Measurements from ENCODE around the gene POLN. TPM values are rescaled to one million over a fixed set of nuclear protein-coding genes. Genes with fewer than 3 reads are reported as not detected.

POLN gene
- total RNA-seq, 1 experiment from 2014 or later = 2.4 TPM

GRCh38 chr4:2194496-2194895 lies 47.4 kb downstream of the POLN start:
- DNase-seq = no peak
- H3K36me3 ChIP-seq (replicated peaks; ENCODE audit: control insufficient read depth, insufficient read depth, low read length) = no peaks in the 10 kb centered on the region
- H3K4me3 ChIP-seq (ENCODE audit: insufficient read depth, low read depth, low read length) = no peak overlapping the region
- H3K27me3 ChIP-seq (ENCODE audit: control insufficient read depth, insufficient read depth, low read length) = no peaks in the 10 kb centered on the region

GRCh38 chr4:2193326-2193725 lies 48.6 kb downstream of the POLN start:
- Histone ChIP-seq H3K27me3 (ENCODE audit: control insufficient read depth, insufficient read depth, low read length) (no peaks in the 10 kb centered on the region), H3K4me3 (ENCODE audit: insufficient read depth, low read depth, low read length) (no peak overlapping the region), H3K36me3 (replicated peaks; ENCODE audit: control insufficient read depth, insufficient read depth, low read length) (no peaks in the 10 kb centered on the region)
- DNase-seq = no peak

- Histone ChIP-seq H3K4me3 (ENCODE audit: insufficient read depth, low read depth, low read length) (no peak overlapping the region), H3K27me3 (ENCODE audit: control insufficient read depth, insufficient read depth, low read length) (no peaks in the 10 kb centered on the region), H3K36me3 (replicated peaks; ENCODE audit: control insufficient read depth, insufficient read depth, low read length) (no peaks in the 10 kb centered on the region)
- DNase-seq = no peak
Measured at GRCh38 chr4:2186865-2187172, 55.1 kb downstream of the POLN start.

- Histone ChIP-seq H3K36me3 (replicated peaks; ENCODE audit: control insufficient read depth, insufficient read depth, low read length) (no peaks in the 10 kb centered on the region), H3K4me3 (ENCODE audit: insufficient read depth, low read depth, low read length) (no peak overlapping the region), H3K27me3 (ENCODE audit: control insufficient read depth, insufficient read depth, low read length) (no peaks in the 10 kb centered on the region)
- DNase-seq = peak; percentile 76
Measured at GRCh38 chr4:2186133-2186864, 55.6 kb downstream of the POLN start.

GRCh38 chr4:2183394-2183793 lies 58.5 kb downstream of the POLN start:
- H3K4me3 ChIP-seq (ENCODE audit: insufficient read depth, low read depth, low read length) = no peak overlapping the region
- H3K27me3 ChIP-seq (ENCODE audit: control insufficient read depth, insufficient read depth, low read length) = no peaks in the 10 kb centered on the region
- no peaks in the 10 kb centered on the region for H3K36me3 ChIP-seq (replicated peaks; ENCODE audit: control insufficient read depth, insufficient read depth, low read length)
- no peak for DNase-seq

GRCh38 chr4:2182994-2183393 lies 58.9 kb downstream of the POLN start:
- no peak for DNase-seq
- Histone ChIP-seq H3K27me3 (ENCODE audit: control insufficient read depth, insufficient read depth, low read length) (no peaks in the 10 kb centered on the region), H3K36me3 (replicated peaks; ENCODE audit: control insufficient read depth, insufficient read depth, low read length) (no peaks in the 10 kb centered on the region), H3K4me3 (ENCODE audit: insufficient read depth, low read depth, low read length) (no peak overlapping the region)

GRCh38 chr4:2180410-2180809 lies 61.5 kb downstream of the POLN start:
- Histone ChIP-seq H3K36me3 (replicated peaks; ENCODE audit: control insufficient read depth, insufficient read depth, low read length) (no peaks in the 10 kb centered on the region), H3K27me3 (ENCODE audit: control insufficient read depth, insufficient read depth, low read length) (no peaks in the 10 kb centered on the region), H3K4me3 (ENCODE audit: insufficient read depth, low read depth, low read length) (no peak overlapping the region)
- DNase-seq = no peak

GRCh38 chr4:2179717-2180116 lies 62.2 kb downstream of the POLN start:
- DNase-seq = no peak
- Histone ChIP-seq H3K36me3 (replicated peaks; ENCODE audit: control insufficient read depth, insufficient read depth, low read length) (no peaks in the 10 kb centered on the region), H3K4me3 (ENCODE audit: insufficient read depth, low read depth, low read length) (no peak overlapping the region), H3K27me3 (ENCODE audit: control insufficient read depth, insufficient read depth, low read length) (no peaks in the 10 kb centered on the region)

- H3K36me3 ChIP-seq (replicated peaks; ENCODE audit: control insufficient read depth, insufficient read depth, low read length) = no peaks in the 10 kb centered on the region
- no peak for DNase-seq
- H3K4me3 ChIP-seq (ENCODE audit: insufficient read depth, low read depth, low read length) = no peak overlapping the region
- H3K27me3 ChIP-seq (ENCODE audit: control insufficient read depth, insufficient read depth, low read length) = no peaks in the 10 kb centered on the region
Measured at GRCh38 chr4:2178986-2179385, 62.9 kb downstream of the POLN start.

- H3K27me3 ChIP-seq (ENCODE audit: control insufficient read depth, insufficient read depth, low read length) = no peaks in the 10 kb centered on the region
- H3K36me3 ChIP-seq (replicated peaks; ENCODE audit: control insufficient read depth, insufficient read depth, low read length) = no peaks in the 10 kb centered on the region
- H3K4me3 ChIP-seq (ENCODE audit: insufficient read depth, low read depth, low read length) = no peak overlapping the region
- DNase-seq = no peak
Measured at GRCh38 chr4:2177443-2178093, 64.4 kb downstream of the POLN start.

GRCh38 chr4:2175990-2176698 lies 65.8 kb downstream of the POLN start:
- H3K4me3 ChIP-seq (ENCODE audit: insufficient read depth, low read depth, low read length) = no peak overlapping the region
- no peaks in the 10 kb centered on the region for H3K27me3 ChIP-seq (ENCODE audit: control insufficient read depth, insufficient read depth, low read length)
- DNase-seq = no peak
- H3K36me3 ChIP-seq (replicated peaks; ENCODE audit: control insufficient read depth, insufficient read depth, low read length) = no peaks in the 10 kb centered on the region

GRCh38 chr4:2174061-2174460 lies 67.9 kb downstream of the POLN start:
- no peak for DNase-seq
- no peaks in the 10 kb centered on the region for H3K27me3 ChIP-seq (ENCODE audit: control insufficient read depth, insufficient read depth, low read length)

GRCh38 chr4:2172627-2173231 lies 69.2 kb downstream of the POLN start:
- no peak for DNase-seq
- no peaks in the 10 kb centered on the region for H3K36me3 ChIP-seq (replicated peaks; ENCODE audit: control insufficient read depth, insufficient read depth, low read length)
- H3K4me3 ChIP-seq (ENCODE audit: insufficient read depth, low read depth, low read length) = no peak overlapping the region

More at GRCh38 chr4:2174061-2174460, 67.9 kb downstream of the POLN start:
- Histone ChIP-seq H3K4me3 (ENCODE audit: insufficient read depth, low read depth, low read length) (no peak overlapping the region), H3K36me3 (replicated peaks; ENCODE audit: control insufficient read depth, insufficient read depth, low read length) (no peaks in the 10 kb centered on the region)

GRCh38 chr4:2172161-2172560 lies 69.8 kb downstream of the POLN start:
- Histone ChIP-seq H3K4me3 (ENCODE audit: insufficient read depth, low read depth, low read length) (no peak overlapping the region), H3K36me3 (replicated peaks; ENCODE audit: control insufficient read depth, insufficient read depth, low read length) (no peaks in the 10 kb centered on the region), H3K27me3 (ENCODE audit: control insufficient read depth, insufficient read depth, low read length) (no peaks in the 10 kb centered on the region)
- no peak for DNase-seq

More at GRCh38 chr4:2172627-2173231, 69.2 kb downstream of the POLN start:
- H3K27me3 ChIP-seq (ENCODE audit: control insufficient read depth, insufficient read depth, low read length) = no peaks in the 10 kb centered on the region

Measured in H7 (cell line).